ENCODE measurements around the gene STX5.
"Not testable (repeated sequence)": the region's sequence is repeated elsewhere in the genome, so short reads cannot be mapped to it uniquely, and the experiment has no call there.

The STX5 gene

GRCh38 chr11:62775646-62776045, 56.2 kb downstream of the STX5 start:
- Histone ChIP-seq H3K4me3 (ENCODE audit: low read depth, low read length) (no peak overlapping the region), H3K9me3 (ENCODE audit: control insufficient read depth, insufficient read depth, low read length) (no peaks in the 10 kb centered on the region), H3K27me3 (ENCODE audit: control insufficient read depth, insufficient read depth, low read length) (no peaks in the 10 kb centered on the region), H3K4me1 (ENCODE audit: control insufficient read depth, insufficient read depth, low read length) (peaks cover 6% of the 10 kb centered on the region; the same call in 1 of the 2 replicates), H3K27ac (ENCODE audit: low read depth, low read length) (no peak overlapping the region), H3K36me3 (ENCODE audit: control insufficient read depth, insufficient read depth, low read length) (peaks cover 48% of the 10 kb centered on the region), H3K9ac (ENCODE audit: low read depth, low read length) (no peak overlapping the region)

DNA sequence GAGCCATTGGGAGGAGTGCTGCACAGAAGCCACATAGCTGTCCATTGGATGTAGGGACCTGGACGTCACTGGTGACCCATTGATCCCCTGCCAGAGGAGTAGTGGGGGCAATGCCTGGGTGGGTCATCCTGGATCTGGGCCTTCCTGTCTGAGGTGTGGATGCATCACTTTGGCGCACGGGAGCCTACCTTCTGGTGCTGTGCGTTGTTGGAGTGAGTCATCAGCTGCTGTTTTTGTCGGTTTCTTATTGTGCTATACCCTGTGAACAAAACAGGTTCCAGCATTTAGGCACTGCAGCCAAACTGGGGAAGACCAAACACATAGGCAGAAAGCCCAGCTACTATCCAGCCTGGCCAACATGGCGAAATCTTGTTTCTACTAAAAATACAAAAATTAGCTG, 57.4 kb downstream of the STX5 start:
- no peak overlapping the region for H3K9ac ChIP-seq (ENCODE audit: low read depth, low read length)
- no peaks in the 10 kb centered on the region for H3K9me3 ChIP-seq (ENCODE audit: control insufficient read depth, insufficient read depth, low read length)
- no peaks in the 10 kb centered on the region for H3K27me3 ChIP-seq (ENCODE audit: control insufficient read depth, insufficient read depth, low read length)
- H3K4me3 ChIP-seq (ENCODE audit: low read depth, low read length): no peak overlapping the region
- peaks cover 17% of the 10 kb centered on the region for H3K4me1 ChIP-seq (ENCODE audit: control insufficient read depth, insufficient read depth, low read length)
- H3K36me3 ChIP-seq (ENCODE audit: control insufficient read depth, insufficient read depth, low read length): peaks cover 45% of the 10 kb centered on the region
- no peak overlapping the region for H3K27ac ChIP-seq (ENCODE audit: low read depth, low read length)

- H3K9ac ChIP-seq (ENCODE audit: low read depth, low read length): peak within 1 kb of the TSS; percentile 90
- peak within 1 kb of the TSS; percentile 99 for H3K27ac ChIP-seq (ENCODE audit: low read depth, low read length)
- H3K27me3 ChIP-seq (ENCODE audit: control insufficient read depth, insufficient read depth, low read length): no peaks in the 10 kb centered on the region
- H3K9me3 ChIP-seq (ENCODE audit: control insufficient read depth, insufficient read depth, low read length): no peaks in the 10 kb centered on the region
- peaks cover 18% of the 10 kb centered on the region for H3K4me1 ChIP-seq (ENCODE audit: control insufficient read depth, insufficient read depth, low read length)
- peaks cover 40% of the 10 kb centered on the region for H3K36me3 ChIP-seq (ENCODE audit: control insufficient read depth, insufficient read depth, low read length)
- peak within 1 kb of the TSS; percentile 97 for H3K4me3 ChIP-seq (ENCODE audit: low read depth, low read length)
These were observed 60.5 kb downstream of the STX5 start, which contains the start of gene TAF6L for GRCh38 chr11:62771144-62772021. Gene TAF6L (plus strand): TSS chr11:62771396. CDS start chr11:62775784, 4,388 bp downstream.

GRCh38 chr11:62770778-62771143, 61.1 kb downstream of the STX5 start:
- peaks cover 18% of the 10 kb centered on the region for H3K4me1 ChIP-seq (ENCODE audit: control insufficient read depth, insufficient read depth, low read length)
- peak overlapping the region; percentile 99 for H3K27ac ChIP-seq (ENCODE audit: low read depth, low read length)
- H3K27me3 ChIP-seq (ENCODE audit: control insufficient read depth, insufficient read depth, low read length): no peaks in the 10 kb centered on the region
- peak overlapping the region; percentile 97 for H3K4me3 ChIP-seq (ENCODE audit: low read depth, low read length)
- no peaks in the 10 kb centered on the region for H3K9me3 ChIP-seq (ENCODE audit: control insufficient read depth, insufficient read depth, low read length)
- H3K36me3 ChIP-seq (ENCODE audit: control insufficient read depth, insufficient read depth, low read length): peaks cover 39% of the 10 kb centered on the region
- H3K9ac ChIP-seq (ENCODE audit: low read depth, low read length): peak overlapping the region; percentile 90

- not testable (repeated sequence) for H3K9ac ChIP-seq (ENCODE audit: low read depth, low read length); H3K27ac ChIP-seq (ENCODE audit: low read depth, low read length)
These were observed 71.0 kb downstream of the STX5 start for GRCh38 chr11:62760867-62761227.

GRCh38 chr11:62757846-62758788, 73.7 kb downstream of the STX5 start:
- Histone ChIP-seq H3K4me3 (ENCODE audit: low read depth, low read length) (peak overlapping the region; percentile 62), H3K27me3 (ENCODE audit: control insufficient read depth, insufficient read depth, low read length) (no peaks in the 10 kb centered on the region), H3K36me3 (ENCODE audit: control insufficient read depth, insufficient read depth, low read length) (peaks cover 10% of the 10 kb centered on the region), H3K4me1 (ENCODE audit: control insufficient read depth, insufficient read depth, low read length) (peaks cover 24% of the 10 kb centered on the region), H3K9me3 (ENCODE audit: control insufficient read depth, insufficient read depth, low read length) (no peaks in the 10 kb centered on the region), H3K9ac (ENCODE audit: low read depth, low read length) (peak overlapping the region; percentile 68), H3K27ac (ENCODE audit: low read depth, low read length) (peak overlapping the region; percentile 90)

More at GRCh38 chr11:62760867-62761227, 71.0 kb downstream of the STX5 start:
- not testable (repeated sequence) for H3K9me3 ChIP-seq (ENCODE audit: control insufficient read depth, insufficient read depth, low read length); H3K4me3 ChIP-seq (ENCODE audit: low read depth, low read length); H3K27me3 ChIP-seq (ENCODE audit: control insufficient read depth, insufficient read depth, low read length)
- Histone ChIP-seq H3K4me1 (ENCODE audit: control insufficient read depth, insufficient read depth, low read length) (peaks cover 19% of the 10 kb centered on the region), H3K36me3 (ENCODE audit: control insufficient read depth, insufficient read depth, low read length) (peaks cover 17% of the 10 kb centered on the region)

All from HUES48 (cell line).